HepG2 (cell line): ENCODE results near the gene USP12. TPM values are rescaled to one million over a fixed set of nuclear protein-coding genes. Genes with fewer than 3 reads are reported as not detected.

Experiments used
- ATAC-seq: fragments of 200-7000 bp; cut with Tn5 transposase; 3 replicates; pipeline ENCODE4 v1.9.1; 2020; ENCODE audit warnings: mild to moderate bottlenecking, moderate library complexity
- BruUV-seq: library from RNA; stranded (reverse); fragments of 400-500 nt; replicated peaks from 2 replicates; lab custom pipeline; 2021; lab: Mats Ljungman, UMichigan
- CTCF ChIA-PET: fragments of 300-600 bp; formaldehyde crosslinking; extraction: SDS; loops from one replicate; lab custom pipeline; 2021; ENCODE audit warnings: low total read pairs, inconsistent platforms, low intra/inter-chr PET ratio; lab: Yijun Ruan, JAX
- POLR2A ChIA-PET: fragments of 350-600 bp; sonication (Branson Sonifier 250); formaldehyde crosslinking; loops from one replicate; lab custom pipeline; 2020; ENCODE audit warnings: antibody characterized with exemption, inconsistent platforms; lab: Yijun Ruan, JAX
- DNase-seq: peaks from one replicate; pipeline ENCODE4 v3.0.0-alpha.2; 2015; ENCODE audit warnings: low spot score
- FAIRE-seq: peaks from 3 replicates; lab custom pipeline; 2011; peaks lifted over from hg19 to GRCh38; lab: Jason Lieb, UNC
- H2AFZ ChIP-seq: one replicate; pipeline ENCODE4 v1.6.1; 2011; ENCODE audit warnings: low read length, inconsistent platforms
- H3K27ac ChIP-seq: fragments of 300-600 bp; 3 replicates; pipeline ENCODE4 v1.8.0; 2011; ENCODE audit warnings: mixed run types, mild to moderate bottlenecking, mixed read lengths, low read length, inconsistent platforms; ENCODE audit not compliant: insufficient read depth; ENCODE audit errors: extremely low read length
- H3K27me3 ChIP-seq, 2 experiments: fragments of 200-600 bp in 1 of 2; 2 replicates in 1 of 2; 3 replicates in 1 of 2; pipeline versions ENCODE4 v1.6.0 to v1.8.0; 2011; ENCODE audit warnings: low read length in 2 of 2, mild to moderate bottlenecking in 2 of 2, moderate library complexity in 2 of 2, inconsistent platforms in 1 of 2; ENCODE audit not compliant: insufficient read depth in 2 of 2, control insufficient read depth in 1 of 2
- H3K36me3 ChIP-seq, 2 experiments: fragments of 200-600 bp in 1 of 2; replicated peaks in 1 of 2; 2 replicates in 1 of 2; 3 replicates in 1 of 2; pipeline versions ENCODE4 v1.5.1 to v1.8.0; 2011; ENCODE audit warnings: low read length in 2 of 2, inconsistent platforms in 1 of 2; ENCODE audit not compliant: insufficient read depth in 2 of 2, control insufficient read depth in 1 of 2
- H3K4me1 ChIP-seq: 2 replicates; pipeline ENCODE4 v1.5.1; 2012; ENCODE audit warnings: low read length, inconsistent platforms; ENCODE audit not compliant: insufficient read depth
- H3K4me2 ChIP-seq: 2 replicates; pipeline ENCODE4 v1.6.0; 2011; ENCODE audit warnings: low read depth, low read length, inconsistent platforms
- H3K4me3 ChIP-seq, 3 experiments: fragments of 200-600 bp in 1 of 3; sonication (generic), shearing (Covaris generic) in 1 of 3; replicated peaks in 1 of 3; 2 replicates each; pipeline ENCODE4 v1.5.1; 2011 to 2016; ENCODE audit warnings: low read length in 3 of 3, inconsistent platforms in 2 of 3, low read depth in 2 of 3, mild to moderate bottlenecking in 2 of 3, control low read depth in 1 of 3, mixed read lengths in 1 of 3; ENCODE audit not compliant: insufficient read depth in 1 of 3
- H3K79me2 ChIP-seq: one replicate; pipeline ENCODE4 v1.6.1; 2011; ENCODE audit warnings: low read length, inconsistent platforms; ENCODE audit not compliant: insufficient read depth
- H3K9ac ChIP-seq: 2 replicates; pipeline ENCODE4 v1.6.0; 2011; ENCODE audit warnings: mild to moderate bottlenecking, low read depth, low read length, inconsistent platforms; ENCODE audit not compliant: insufficient read depth
- H3K9me3 ChIP-seq: 2 replicates; pipeline ENCODE4 v1.5.1; 2012; ENCODE audit warnings: mild to moderate bottlenecking, low read length
- H4K20me1 ChIP-seq: 2 replicates; pipeline ENCODE4 v1.6.0; 2011; ENCODE audit warnings: inconsistent platforms, mild to moderate bottlenecking, low read length, moderate library complexity; ENCODE audit not compliant: insufficient read depth
- FOXJ3 ChIP-seq: sonication (generic); formaldehyde crosslinking; IDR thresholded peaks from 2 replicates; pipeline ENCODE4 v1.4.0; 2020; ENCODE audit warnings: missing genetic modification reagents, mild to moderate bottlenecking, borderline replicate concordance
- HOXA3 ChIP-seq: sonication (generic); formaldehyde crosslinking; IDR thresholded peaks from 2 replicates; pipeline ENCODE4 v1.5.0; 2020; ENCODE audit warnings: missing genetic modification reagents
- KMT2A ChIP-seq: sonication (generic); formaldehyde crosslinking; IDR thresholded peaks from 2 replicates; pipeline ENCODE4 v1.4.0; 2020; ENCODE audit warnings: missing genetic modification reagents
- RBAK ChIP-seq: sonication (generic); formaldehyde crosslinking; IDR thresholded peaks from 2 replicates; pipeline ENCODE4 v1.5.1; 2020; ENCODE audit warnings: mild to moderate bottlenecking, missing genetic modification reagents
- REST ChIP-seq, 2 experiments: IDR thresholded peaks; 2 replicates each; pipeline ENCODE4 v1.6.1; 2011 to 2012; ENCODE audit warnings: low read length in 2 of 2, borderline replicate concordance in 1 of 2, low read depth in 1 of 2, mild to moderate bottlenecking in 1 of 2, moderate library complexity in 1 of 2
- RFX1 ChIP-seq: fragments of 450-650 bp; IDR thresholded peaks from 2 replicates; pipeline ENCODE4 v1.6.1; 2017
- ZNF446 ChIP-seq: sonication (generic); formaldehyde crosslinking; IDR thresholded peaks from 2 replicates; pipeline ENCODE4 v1.5.0; 2020; ENCODE audit warnings: mild to moderate bottlenecking, missing genetic modification reagents
- whole genome bisulfite sequencing: methylation state at CpG from one replicate; pipeline ENCODE4 v1.1.6; 2017; ENCODE audit warnings: low lambda C conversion rate; 5-methylcytosine and 5-hydroxymethylcytosine counted together
- in situ Hi-C: cut with HindIII; loops from 2 replicates; pipeline ENCODE4 v1.10.0; 2017; ENCODE audit warnings: low pct_unique_long_range_greater_than_20kb; ENCODE audit not compliant: extremely low pct_ligation_motif_present
- intact Hi-C: fragments of 100-400 bp; cut with micrococcal nuclease; formaldehyde crosslinking; loops from one replicate; pipeline ENCODE4 v1.10.0; 2022; ENCODE audit not compliant: unreplicated experiment
- polyA plus RNA-seq, 8 experiments: library from polyadenylated mRNA; depleted of rRNA in 3 of 8; stranded (reverse) in 7 of 8; unstranded in 1 of 8; fragments of >200 nt; fragmentation: Illumina TruSeq in 4 of 8; extraction: Trizol in 4 of 8; gene quantifications; 2 replicates each; pipeline versions ENCODE4 v1.2.1 to v1.2.3, GENCODE V29; 2011 to 2016; ENCODE audit warnings: low read depth in 4 of 8, missing spikeins in 1 of 8, mixed read lengths in 1 of 8; ENCODE audit not compliant: insufficient read depth in 1 of 8
- total RNA-seq, 5 experiments: library from RNA; depleted of rRNA; stranded (reverse); fragments of >200 nt; fragmentation: Illumina TruSeq; extraction: Trizol; gene quantifications; 2 replicates each; pipeline ENCODE4 v1.2.3, GENCODE V29; 2016; ENCODE audit warnings: low read depth in 1 of 5
- TF ChIP-seq, protein P1 (sequence below): sonication (generic); formaldehyde crosslinking; IDR thresholded peaks from 2 replicates; pipeline ENCODE4 v1.8.0; 2023; ENCODE audit warnings: mild to moderate bottlenecking, missing genetic modification reagents

Gene USP12
- total and polyA plus RNA-seq, 2 of the 13 experiments (the other 11 are each of a cell fraction or from before 2014, with no cell fraction given) = 9.8 to 19.5 TPM

GRCh38 chr13:27125357-27126282, 46.0 kb downstream of the USP12 start (continued):
- no peak for TF ChIP-seq HOXA3 (CRISPR knock-in tag)
- TF ChIP-seq FOXJ3 (CRISPR knock-in tag) = no peak
- no peak for TF ChIP-seq KMT2A (CRISPR knock-in tag)

GRCh38 chr13:27124571-27124970, 47.0 kb downstream of the USP12 start:
- Histone ChIP-seq H3K36me3 (no peaks in the 10 kb centered on the region), H3K4me1 (peaks cover 36% of the 10 kb centered on the region), H3K4me2 (no peak overlapping the region), H4K20me1 (peaks cover 9% of the 10 kb centered on the region; the same call in 1 of the 2 replicates), H3K27ac (no peak overlapping the region), H3K79me2 (peaks cover 61% of the 10 kb centered on the region), H3K4me3 (no peak overlapping the region), H2AFZ (no peak overlapping the region), H3K27me3 (no peaks in the 10 kb centered on the region), H3K9me3 (peaks cover 5% of the 10 kb centered on the region; the same call in 1 of the 2 replicates), H3K9ac (no peak overlapping the region)
- in situ Hi-C loops (no loop called here), intact Hi-C loops (loop anchor here (10.0 kb wide), 1 partner anchor 130 kb away; no protein-coding TSS in a partner anchor)
- ChIA-PET POLR2A (no interaction called here), CTCF (no interaction called here)
- no peak for ATAC-seq
- 96% methylated on average over 4 of the region's 4 CpGs for WGBS
- no TSS peak for BruUV-seq
- FAIRE-seq = no peak
- TF ChIP-seq ZNF446 (CRISPR knock-in tag) (no peak), REST (IDR thresholded peaks at IDR 0.05; ENCODE audit: borderline replicate concordance in 1 of 2, low read depth in 1 of 2, low read length in 2 of 2) (no peak), RFX1 (no peak), RBAK (no peak)
- TF ChIP-seq, protein P1, sequence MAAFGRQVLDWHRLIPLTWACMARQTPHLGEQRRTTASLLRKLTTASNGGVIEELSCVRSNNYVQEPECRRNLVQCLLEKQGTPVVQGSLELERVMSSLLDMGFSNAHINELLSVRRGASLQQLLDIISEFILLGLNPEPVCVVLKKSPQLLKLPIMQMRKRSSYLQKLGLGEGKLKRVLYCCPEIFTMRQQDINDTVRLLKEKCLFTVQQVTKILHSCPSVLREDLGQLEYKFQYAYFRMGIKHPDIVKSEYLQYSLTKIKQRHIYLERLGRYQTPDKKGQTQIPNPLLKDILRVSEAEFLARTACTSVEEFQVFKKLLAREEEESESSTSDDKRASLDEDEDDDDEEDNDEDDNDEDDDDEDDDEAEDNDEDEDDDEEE (CRISPR knock-in tag) = no peak
- DNase-seq = no peak
